Measurements from ENCODE around the gene VIL1.

The VIL1 gene

DNA sequence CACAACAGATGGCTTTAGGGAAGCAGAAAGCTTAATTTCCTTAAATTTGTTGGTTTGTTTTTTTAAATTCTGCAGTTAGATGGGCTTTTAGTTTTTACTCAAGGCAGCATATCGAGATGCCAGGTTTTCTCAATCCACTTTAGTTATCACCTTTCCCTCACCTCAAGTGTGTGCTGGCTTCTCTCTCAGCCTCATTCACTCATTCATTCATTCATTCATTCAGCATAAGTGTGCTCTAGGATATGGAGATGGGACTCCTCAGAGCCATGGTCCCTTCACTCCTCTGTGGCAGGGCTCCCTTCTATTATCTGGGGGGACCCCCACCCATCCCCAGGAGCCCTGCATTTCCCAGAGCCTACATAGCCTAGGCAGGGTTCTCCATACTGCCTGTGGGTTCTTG, 19.0 kb downstream of the VIL1 start:
- no peaks in the 10 kb centered on the region for H3K27me3 ChIP-seq

DNA sequence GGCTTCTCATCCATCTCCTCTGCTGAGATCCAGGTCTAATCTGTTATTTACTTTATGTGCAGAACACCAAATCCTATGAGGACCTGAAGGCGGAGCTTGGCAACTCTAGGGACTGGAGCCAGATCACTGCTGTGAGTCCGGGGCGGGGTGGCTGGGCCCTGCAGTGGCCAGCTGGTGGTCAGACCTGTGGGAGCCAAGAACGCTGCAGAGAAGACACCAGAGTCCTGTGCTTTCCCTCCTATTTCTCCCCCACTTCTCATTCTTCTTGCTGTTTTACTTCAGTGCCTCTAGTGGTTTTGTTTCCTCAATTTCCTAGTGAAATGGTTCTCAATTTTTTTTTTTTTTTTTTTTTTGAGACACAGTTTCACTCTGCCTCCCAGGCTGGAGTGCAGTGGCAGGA, 19.7 kb downstream of the VIL1 start:
- Histone ChIP-seq H3K9me3 (no peaks in the 10 kb centered on the region), H3K27me3 (no peaks in the 10 kb centered on the region), H3K4me1 (ENCODE audit: control insufficient read depth in 1 of 2, insufficient read depth in 1 of 2, low read depth in 1 of 2, low read length in 1 of 2) (no peaks in the 10 kb centered on the region), H3K4me3 (ENCODE audit: low read depth in 1 of 2, low read length in 1 of 2) (no peak overlapping the region), H3K36me3 (no peaks in the 10 kb centered on the region), H3K27ac (no peak overlapping the region)
- TF ChIP-seq, protein P1, sequence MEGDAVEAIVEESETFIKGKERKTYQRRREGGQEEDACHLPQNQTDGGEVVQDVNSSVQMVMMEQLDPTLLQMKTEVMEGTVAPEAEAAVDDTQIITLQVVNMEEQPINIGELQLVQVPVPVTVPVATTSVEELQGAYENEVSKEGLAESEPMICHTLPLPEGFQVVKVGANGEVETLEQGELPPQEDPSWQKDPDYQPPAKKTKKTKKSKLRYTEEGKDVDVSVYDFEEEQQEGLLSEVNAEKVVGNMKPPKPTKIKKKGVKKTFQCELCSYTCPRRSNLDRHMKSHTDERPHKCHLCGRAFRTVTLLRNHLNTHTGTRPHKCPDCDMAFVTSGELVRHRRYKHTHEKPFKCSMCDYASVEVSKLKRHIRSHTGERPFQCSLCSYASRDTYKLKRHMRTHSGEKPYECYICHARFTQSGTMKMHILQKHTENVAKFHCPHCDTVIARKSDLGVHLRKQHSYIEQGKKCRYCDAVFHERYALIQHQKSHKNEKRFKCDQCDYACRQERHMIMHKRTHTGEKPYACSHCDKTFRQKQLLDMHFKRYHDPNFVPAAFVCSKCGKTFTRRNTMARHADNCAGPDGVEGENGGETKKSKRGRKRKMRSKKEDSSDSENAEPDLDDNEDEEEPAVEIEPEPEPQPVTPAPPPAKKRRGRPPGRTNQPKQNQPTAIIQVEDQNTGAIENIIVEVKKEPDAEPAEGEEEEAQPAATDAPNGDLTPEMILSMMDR (IDR thresholded peaks at IDR 0.05): no peak

More for the DNA sequence above, 19.0 kb downstream of the VIL1 start:
- H3K36me3 ChIP-seq: no peaks in the 10 kb centered on the region
- H3K9me3 ChIP-seq: no peaks in the 10 kb centered on the region
- H3K4me3 ChIP-seq (ENCODE audit: low read depth in 1 of 2, low read length in 1 of 2): no peak overlapping the region
- no peak overlapping the region for H3K27ac ChIP-seq
- TF ChIP-seq, protein P1 (IDR thresholded peaks at IDR 0.05): no peak
- H3K4me1 ChIP-seq (ENCODE audit: control insufficient read depth in 1 of 2, insufficient read depth in 1 of 2, low read depth in 1 of 2, low read length in 1 of 2): no peaks in the 10 kb centered on the region

DNA sequence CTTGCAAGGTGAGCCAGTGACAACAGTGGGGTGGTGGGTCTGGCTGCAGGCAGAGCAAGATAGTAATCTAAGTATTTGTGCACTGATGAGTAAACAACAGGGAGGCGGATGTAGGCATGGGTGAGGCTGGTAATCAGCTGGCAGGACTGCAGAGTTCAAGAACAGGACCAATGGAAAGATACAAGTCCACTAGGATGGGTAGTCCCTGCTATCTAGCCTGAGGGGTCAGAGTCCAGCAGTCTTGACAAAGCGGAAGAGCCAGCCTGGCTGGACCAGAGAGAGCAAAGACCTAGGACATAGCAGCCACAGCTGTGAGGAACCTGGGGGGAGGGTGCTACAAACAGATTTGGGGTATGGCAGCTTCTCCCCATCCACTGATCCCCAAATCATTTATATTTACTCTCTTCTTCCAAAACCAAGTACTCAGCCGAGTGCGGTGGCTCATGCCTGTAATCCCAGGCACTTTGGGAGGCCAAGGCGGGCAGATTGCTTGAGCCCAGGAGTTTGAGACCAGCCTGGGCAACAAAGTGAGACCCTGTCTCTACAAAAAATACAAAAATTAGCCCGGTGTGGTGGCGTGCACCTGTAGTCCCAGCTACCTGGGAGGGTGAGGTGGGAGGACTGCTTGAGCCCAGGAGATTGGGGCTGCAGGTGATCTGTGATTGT, 25.9 kb downstream of the VIL1 start:
- H3K27ac ChIP-seq: no peak overlapping the region
- H3K36me3 ChIP-seq: peaks cover 18% of the 10 kb centered on the region
- H3K4me3 ChIP-seq (ENCODE audit: low read depth in 1 of 2, low read length in 1 of 2): no peak overlapping the region
- H3K9me3 ChIP-seq: no peaks in the 10 kb centered on the region
- H3K27me3 ChIP-seq: no peaks in the 10 kb centered on the region
- H3K4me1 ChIP-seq (ENCODE audit: control insufficient read depth in 1 of 2, insufficient read depth in 1 of 2, low read depth in 1 of 2, low read length in 1 of 2): no peaks in the 10 kb centered on the region
- TF ChIP-seq, protein P1 (IDR thresholded peaks at IDR 0.05): no peak

DNA sequence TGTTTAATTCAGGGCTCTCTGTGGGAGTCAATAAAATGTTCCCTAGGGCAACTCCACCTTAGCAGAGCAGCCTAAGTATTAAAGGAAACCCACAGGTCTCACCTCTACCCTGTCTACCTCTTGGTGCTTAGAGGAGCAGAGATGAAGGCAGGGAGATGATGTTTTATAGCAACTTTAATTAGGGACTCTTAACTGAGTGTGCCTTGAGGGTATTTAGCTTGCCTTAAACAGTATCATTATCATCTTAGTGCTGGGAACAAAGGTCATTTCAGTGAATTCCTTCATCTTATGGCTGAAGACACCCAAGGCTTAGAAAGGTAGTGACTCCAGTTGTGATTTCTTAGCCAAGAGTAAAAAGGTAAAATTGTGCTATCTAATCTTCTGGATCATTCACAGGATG, 26.7 kb downstream of the VIL1 start:
- Histone ChIP-seq H3K4me3 (ENCODE audit: low read depth in 1 of 2, low read length in 1 of 2) (no peak overlapping the region), H3K27me3 (no peaks in the 10 kb centered on the region), H3K4me1 (ENCODE audit: control insufficient read depth in 1 of 2, insufficient read depth in 1 of 2, low read depth in 1 of 2, low read length in 1 of 2) (no peaks in the 10 kb centered on the region), H3K36me3 (peaks cover 19% of the 10 kb centered on the region), H3K9me3 (no peaks in the 10 kb centered on the region), H3K27ac (no peak overlapping the region)
- TF ChIP-seq, protein P1 (IDR thresholded peaks at IDR 0.05): no peak

DNA sequence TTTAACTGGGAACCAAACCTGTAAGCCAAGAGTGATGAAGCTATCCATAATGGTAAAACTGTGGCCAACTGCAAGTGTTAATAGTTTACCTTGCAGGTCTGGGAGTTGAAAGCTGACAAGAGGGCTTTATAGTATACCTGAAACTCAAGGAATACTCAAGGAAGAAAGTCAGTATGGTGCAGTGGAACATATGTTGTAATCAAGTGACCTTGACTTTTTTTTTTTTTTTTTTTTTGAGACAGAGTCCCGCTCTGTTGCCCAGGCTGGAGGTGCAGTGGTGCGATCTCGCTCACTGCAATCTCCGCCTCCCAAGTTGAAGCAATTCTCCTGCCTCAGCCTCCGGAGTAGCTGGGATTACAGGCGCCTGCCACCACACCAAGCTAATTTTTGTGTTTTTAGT, 27.6 kb downstream of the VIL1 start:
- Histone ChIP-seq H3K4me1 (ENCODE audit: control insufficient read depth in 1 of 2, insufficient read depth in 1 of 2, low read depth in 1 of 2, low read length in 1 of 2) (no peaks in the 10 kb centered on the region), H3K9me3 (no peaks in the 10 kb centered on the region), H3K4me3 (ENCODE audit: low read depth in 1 of 2, low read length in 1 of 2) (no peak overlapping the region), H3K27ac (no peak overlapping the region), H3K27me3 (no peaks in the 10 kb centered on the region), H3K36me3 (peaks cover 19% of the 10 kb centered on the region)
- TF ChIP-seq, protein P1 (IDR thresholded peaks at IDR 0.05): no peak

Measured in neutrophil (primary cell).